ENCODE data around the gene NTRK1.

NTRK1 gene

DNA sequence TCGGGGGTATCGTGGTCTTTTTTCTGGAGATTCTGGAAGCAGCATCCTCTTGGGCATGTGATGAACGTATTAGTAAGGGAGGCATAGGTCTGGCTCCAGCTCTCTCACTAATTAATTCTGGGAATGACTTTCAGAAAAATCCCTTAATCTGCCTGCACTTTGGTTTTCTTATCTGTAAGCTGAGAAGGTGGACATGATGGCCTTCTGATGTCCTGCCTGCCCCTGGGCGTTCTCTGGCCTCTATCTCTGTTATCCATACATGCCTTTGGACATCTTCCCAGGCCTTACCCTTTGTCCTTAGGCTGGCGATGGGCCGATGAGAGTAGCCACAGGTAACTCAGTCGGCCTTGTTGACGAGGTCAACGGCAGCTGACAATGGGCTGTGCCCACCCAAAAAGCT lies 8.8 kb downstream of the NTRK1 start:
- POLR2A ChIA-PET, result no interaction called here
- Histone ChIP-seq H3K36me3 (ENCODE audit: control insufficient read depth in 2 of 2, insufficient read depth in 1 of 2, low read length in 2 of 2) (no peaks in the 10 kb centered on the region), H3K9me3 (ENCODE audit: control insufficient read depth, insufficient read depth, low read depth, low read length) (no peaks in the 10 kb centered on the region), H3K4me3 (ENCODE audit: low read depth, low read length) (no peak overlapping the region), H3K27ac (ENCODE audit: extremely low read depth, low read depth, low read length) (no peak overlapping the region), H3K4me1 (ENCODE audit: control insufficient read depth, insufficient read depth, low read length) (no peaks in the 10 kb centered on the region)
- CTCF ChIA-PET, result interaction anchor here (1.0 to 2.8 kb wide), 5 partner anchors 9 to 180 kb away, joined by 4 to 22 read pairs (median 5); partner anchors contain the start of gene NTRK1
- TF ChIP-seq ZNF394 (tag by site-specific recombination; IDR thresholded peaks at IDR 0.05; ENCODE audit: borderline replicate concordance) (no peak), ZEB2 (tag by site-specific recombination; IDR thresholded peaks at IDR 0.05) (no peak), ZNF530 (tag by site-specific recombination; IDR thresholded peaks at IDR 0.05; ENCODE audit: low read depth) (no peak), ZNF837 (tag by site-specific recombination; IDR thresholded peaks at IDR 0.05) (no peak), SP2 (tag by site-specific recombination; IDR thresholded peaks at IDR 0.05) (no peak)
- TF ChIP-seq, protein P1, sequence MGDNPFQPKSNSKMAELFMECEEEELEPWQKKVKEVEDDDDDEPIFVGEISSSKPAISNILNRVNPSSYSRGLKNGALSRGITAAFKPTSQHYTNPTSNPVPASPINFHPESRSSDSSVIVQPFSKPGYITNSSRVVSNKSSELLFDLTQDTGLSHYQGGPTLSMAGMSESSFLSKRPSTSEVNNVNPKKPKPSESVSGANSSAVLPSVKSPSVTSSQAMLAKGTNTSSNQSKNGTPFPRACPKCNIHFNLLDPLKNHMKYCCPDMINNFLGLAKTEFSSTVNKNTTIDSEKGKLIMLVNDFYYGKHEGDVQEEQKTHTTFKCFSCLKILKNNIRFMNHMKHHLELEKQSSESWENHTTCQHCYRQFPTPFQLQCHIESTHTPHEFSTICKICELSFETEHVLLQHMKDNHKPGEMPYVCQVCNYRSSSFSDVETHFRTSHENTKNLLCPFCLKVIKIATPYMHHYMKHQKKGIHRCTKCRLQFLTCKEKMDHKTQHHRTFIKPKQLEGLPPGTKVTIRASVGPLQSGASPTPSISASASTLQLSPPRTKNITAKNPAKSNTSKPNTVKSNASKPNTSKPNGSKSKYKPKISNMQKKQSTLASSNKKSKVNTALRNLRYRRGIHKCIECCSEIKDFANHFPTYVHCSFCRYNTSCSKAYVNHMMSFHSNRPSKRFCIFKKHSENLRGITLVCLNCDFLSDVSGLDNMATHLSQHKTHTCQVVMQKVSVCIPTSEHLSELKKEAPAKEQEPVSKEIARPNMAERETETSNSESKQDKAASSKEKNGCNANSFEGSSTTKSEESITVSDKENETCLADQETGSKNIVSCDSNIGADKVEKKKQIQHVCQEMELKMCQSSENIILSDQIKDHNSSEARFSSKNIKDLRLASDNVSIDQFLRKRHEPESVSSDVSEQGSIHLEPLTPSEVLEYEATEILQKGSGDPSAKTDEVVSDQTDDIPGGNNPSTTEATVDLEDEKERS (tag by site-specific recombination; IDR thresholded peaks at IDR 0.05), result no peak

DNA sequence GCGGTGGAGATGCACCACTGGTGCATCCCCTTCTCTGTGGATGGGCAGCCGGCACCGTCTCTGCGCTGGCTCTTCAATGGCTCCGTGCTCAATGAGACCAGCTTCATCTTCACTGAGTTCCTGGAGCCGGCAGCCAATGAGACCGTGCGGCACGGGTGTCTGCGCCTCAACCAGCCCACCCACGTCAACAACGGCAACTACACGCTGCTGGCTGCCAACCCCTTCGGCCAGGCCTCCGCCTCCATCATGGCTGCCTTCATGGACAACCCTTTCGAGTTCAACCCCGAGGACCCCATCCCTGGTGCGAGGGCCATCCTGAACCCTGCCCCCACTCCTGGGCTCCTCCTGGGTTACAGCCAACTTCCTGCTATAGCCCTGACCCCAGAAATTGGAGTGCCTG lies 13.0 kb downstream of the NTRK1 start:
- Histone ChIP-seq H3K4me1 (ENCODE audit: control insufficient read depth, insufficient read depth, low read length) (no peaks in the 10 kb centered on the region), H3K4me3 (ENCODE audit: low read depth, low read length) (no peak overlapping the region), H3K27ac (ENCODE audit: extremely low read depth, low read depth, low read length) (no peak overlapping the region), H3K36me3 (ENCODE audit: control insufficient read depth in 2 of 2, insufficient read depth in 1 of 2, low read length in 2 of 2) (no peaks in the 10 kb centered on the region), H3K9me3 (ENCODE audit: control insufficient read depth, insufficient read depth, low read depth, low read length) (no peaks in the 10 kb centered on the region)
- ChIA-PET POLR2A (no interaction called here), CTCF (interaction anchor here (0.5 to 3.1 kb wide), 8 partner anchors 13 to 249 kb away, joined by 3 to 12 read pairs (median 4); partner anchors contain the start of genes LRRC71 and NTRK1)
- TF ChIP-seq ZNF202 (tag by site-specific recombination; IDR thresholded peaks at IDR 0.05; ENCODE audit: borderline replicate concordance), result no peak
- TF ChIP-seq, protein P2, sequence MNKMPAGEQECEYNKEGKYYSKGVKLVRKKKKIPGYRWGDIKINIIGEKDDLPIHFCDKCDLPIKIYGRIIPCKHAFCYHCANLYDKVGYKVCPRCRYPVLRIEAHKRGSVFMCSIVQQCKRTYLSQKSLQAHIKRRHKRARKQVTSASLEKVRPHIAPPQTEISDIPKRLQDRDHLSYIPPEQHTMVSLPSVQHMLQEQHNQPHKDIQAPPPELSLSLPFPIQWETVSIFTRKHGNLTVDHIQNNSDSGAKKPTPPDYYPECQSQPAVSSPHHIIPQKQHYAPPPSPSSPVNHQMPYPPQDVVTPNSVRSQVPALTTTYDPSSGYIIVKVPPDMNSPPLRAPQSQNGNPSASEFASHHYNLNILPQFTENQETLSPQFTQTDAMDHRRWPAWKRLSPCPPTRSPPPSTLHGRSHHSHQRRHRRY (tag by site-specific recombination; IDR thresholded peaks at IDR 0.05), result no peak
- TF ChIP-seq ZBTB7A (tag by site-specific recombination; IDR thresholded peaks at IDR 0.05; ENCODE audit: low read depth), result no peak
- TF ChIP-seq GLI4 (tag by site-specific recombination; IDR thresholded peaks at IDR 0.05), result no peak
- no peak for TF ChIP-seq ZNF311 (tag by site-specific recombination; IDR thresholded peaks at IDR 0.05; ENCODE audit: borderline replicate concordance)
- TF ChIP-seq ZNF792 (tag by site-specific recombination; IDR thresholded peaks at IDR 0.05), result no peak
- no peak for TF ChIP-seq GFI1B (tag by site-specific recombination; IDR thresholded peaks at IDR 0.05)
- TF ChIP-seq ZNF302 (tag by site-specific recombination; IDR thresholded peaks at IDR 0.05; ENCODE audit: low read depth), result no peak
- TF ChIP-seq ZNF585B (tag by site-specific recombination; IDR thresholded peaks at IDR 0.05), result no peak
- TF ChIP-seq ZNF324 (tag by site-specific recombination; IDR thresholded peaks at IDR 0.05), result no peak
- TF ChIP-seq, protein P3, sequence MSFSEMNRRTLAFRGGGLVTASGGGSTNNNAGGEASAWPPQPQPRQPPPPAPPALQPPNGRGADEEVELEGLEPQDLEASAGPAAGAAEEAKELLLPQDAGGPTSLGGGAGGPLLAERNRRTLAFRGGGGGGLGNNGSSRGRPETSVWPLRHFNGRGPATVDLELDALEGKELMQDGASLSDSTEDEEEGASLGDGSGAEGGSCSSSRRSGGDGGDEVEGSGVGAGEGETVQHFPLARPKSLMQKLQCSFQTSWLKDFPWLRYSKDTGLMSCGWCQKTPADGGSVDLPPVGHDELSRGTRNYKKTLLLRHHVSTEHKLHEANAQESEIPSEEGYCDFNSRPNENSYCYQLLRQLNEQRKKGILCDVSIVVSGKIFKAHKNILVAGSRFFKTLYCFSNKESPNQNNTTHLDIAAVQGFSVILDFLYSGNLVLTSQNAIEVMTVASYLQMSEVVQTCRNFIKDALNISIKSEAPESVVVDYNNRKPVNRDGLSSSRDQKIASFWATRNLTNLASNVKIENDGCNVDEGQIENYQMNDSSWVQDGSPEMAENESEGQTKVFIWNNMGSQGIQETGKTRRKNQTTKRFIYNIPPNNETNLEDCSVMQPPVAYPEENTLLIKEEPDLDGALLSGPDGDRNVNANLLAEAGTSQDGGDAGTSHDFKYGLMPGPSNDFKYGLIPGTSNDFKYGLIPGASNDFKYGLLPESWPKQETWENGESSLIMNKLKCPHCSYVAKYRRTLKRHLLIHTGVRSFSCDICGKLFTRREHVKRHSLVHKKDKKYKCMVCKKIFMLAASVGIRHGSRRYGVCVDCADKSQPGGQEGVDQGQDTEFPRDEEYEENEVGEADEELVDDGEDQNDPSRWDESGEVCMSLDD (tag by site-specific recombination; IDR thresholded peaks at IDR 0.05), result no peak
- TF ChIP-seq ZNF175 (tag by site-specific recombination; IDR thresholded peaks at IDR 0.05), result no peak
- TF ChIP-seq ZNF48 (tag by site-specific recombination; IDR thresholded peaks at IDR 0.05), result no peak
- TF ChIP-seq, protein P4, sequence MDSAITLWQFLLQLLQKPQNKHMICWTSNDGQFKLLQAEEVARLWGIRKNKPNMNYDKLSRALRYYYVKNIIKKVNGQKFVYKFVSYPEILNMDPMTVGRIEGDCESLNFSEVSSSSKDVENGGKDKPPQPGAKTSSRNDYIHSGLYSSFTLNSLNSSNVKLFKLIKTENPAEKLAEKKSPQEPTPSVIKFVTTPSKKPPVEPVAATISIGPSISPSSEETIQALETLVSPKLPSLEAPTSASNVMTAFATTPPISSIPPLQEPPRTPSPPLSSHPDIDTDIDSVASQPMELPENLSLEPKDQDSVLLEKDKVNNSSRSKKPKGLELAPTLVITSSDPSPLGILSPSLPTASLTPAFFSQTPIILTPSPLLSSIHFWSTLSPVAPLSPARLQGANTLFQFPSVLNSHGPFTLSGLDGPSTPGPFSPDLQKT (IDR thresholded peaks at IDR 0.05; ENCODE audit: borderline replicate concordance, low read depth, low read length), result no peak

All from HEK293 (cell line).